Measurements from ENCODE around the gene LMX1B.
A peak's percentile ranks its signal among the peaks of the same experiment; 100 is the strongest.

The LMX1B gene

GRCh38 chr9:126604059-126605055 lies 9.4 kb upstream of the LMX1B start:
- DNase-seq = no peak

- DNase-seq = no peak
Measured at GRCh38 chr9:126605792-126606482, 7.8 kb upstream of the LMX1B start.

GRCh38 chr9:126606483-126606870 lies 7.3 kb upstream of the LMX1B start:
- DNase-seq = no peak

GRCh38 chr9:126607086-126607485 lies 6.6 kb upstream of the LMX1B start:
- DNase-seq = no peak

- no peak for DNase-seq
Measured at GRCh38 chr9:126607731-126608130, 6.0 kb upstream of the LMX1B start.

GRCh38 chr9:126608551-126608950 lies 5.2 kb upstream of the LMX1B start:
- no peak for DNase-seq

GRCh38 chr9:126609191-126609590 lies 4.5 kb upstream of the LMX1B start:
- DNase-seq = no peak

GRCh38 chr9:126609711-126610388 lies 3.9 kb upstream of the LMX1B start:
- DNase-seq = no peak

- no peak for DNase-seq
Measured at GRCh38 chr9:126611193-126611591, 2.5 kb upstream of the LMX1B start.

- peak in 44 of 51 donors; percentile 2 to 79 (median 36) for DNase-seq
Measured at GRCh38 chr9:126611592-126612325, 2.0 kb upstream of the LMX1B start.

GRCh38 chr9:126612326-126612812 lies 1.4 kb upstream of the LMX1B start:
- DNase-seq = no peak

GRCh38 chr9:126612813-126613641 lies 701 bp upstream of the LMX1B start:
- no peak for DNase-seq

GRCh38 chr9:126614088-126614454 lies 343 bp downstream of the LMX1B start:
- no peak for DNase-seq

- no peak for DNase-seq
Measured at GRCh38 chr9:126614455-126615244, 922 bp downstream of the LMX1B start.

GRCh38 chr9:126615245-126615790 lies 1.6 kb downstream of the LMX1B start:
- no peak for DNase-seq

- DNase-seq = no peak
Measured at GRCh38 chr9:126615791-126616447, 2.2 kb downstream of the LMX1B start.

- no peak for DNase-seq
Measured at GRCh38 chr9:126616521-126616976, 2.8 kb downstream of the LMX1B start.
